GM21515 (cell line): ENCODE results near the gene UBE2E3.

ENCODE experiments used
- ATAC-seq: cut with Tn5 transposase; IDR thresholded peaks from one replicate; pipeline ENCODE4 v1.9.1; 2021; ENCODE audit not compliant: unreplicated experiment

UBE2E3 gene

DNA sequence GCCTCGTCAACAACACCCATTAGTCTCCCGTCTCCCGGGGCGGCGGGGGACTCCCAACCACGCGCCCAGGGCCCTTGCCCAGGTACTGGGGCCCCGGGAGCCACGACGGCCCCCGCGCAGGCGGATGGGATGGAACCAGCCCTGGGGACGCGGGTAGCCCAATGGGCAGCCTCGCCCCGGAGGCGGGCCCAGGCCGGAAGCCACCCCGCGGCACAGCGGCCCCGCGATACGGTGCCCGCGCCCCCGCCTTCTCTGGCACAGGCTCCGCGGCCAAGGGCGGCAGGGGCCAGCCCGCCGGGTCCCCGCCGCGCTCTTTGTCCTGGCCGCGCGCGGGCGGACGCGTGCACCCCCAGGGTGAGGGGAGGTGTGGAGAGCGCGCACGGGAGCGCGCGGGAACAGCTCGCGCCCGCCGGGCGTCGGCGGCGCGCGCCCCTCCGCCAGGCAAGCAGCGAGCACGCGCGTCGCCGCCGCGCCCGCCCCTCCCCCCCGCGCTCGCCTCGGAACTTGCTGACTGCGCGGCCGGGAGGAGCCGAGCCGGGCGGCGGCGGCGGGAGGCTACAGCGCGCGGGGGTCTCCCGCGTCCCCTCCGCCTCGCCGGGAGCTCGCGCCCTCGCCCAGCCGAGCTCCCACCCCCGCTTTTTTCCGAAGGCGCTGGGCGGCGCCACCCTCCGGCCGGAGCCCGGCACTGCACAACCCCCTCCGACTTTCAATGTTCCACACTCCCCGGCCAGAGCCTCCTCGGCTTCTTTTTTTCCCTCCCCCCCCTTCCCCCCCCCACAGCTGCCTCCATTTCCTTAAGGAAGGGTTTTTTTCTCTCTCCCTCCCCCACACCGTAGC, at the start of gene UBE2E3:
TSS of gene UBE2E3 (plus strand) at position 500 of the 837 bp plus-strand sequence. CDS start 1,438 bp downstream, outside the sequence.
- ATAC-seq, result peak; percentile 78

DNA sequence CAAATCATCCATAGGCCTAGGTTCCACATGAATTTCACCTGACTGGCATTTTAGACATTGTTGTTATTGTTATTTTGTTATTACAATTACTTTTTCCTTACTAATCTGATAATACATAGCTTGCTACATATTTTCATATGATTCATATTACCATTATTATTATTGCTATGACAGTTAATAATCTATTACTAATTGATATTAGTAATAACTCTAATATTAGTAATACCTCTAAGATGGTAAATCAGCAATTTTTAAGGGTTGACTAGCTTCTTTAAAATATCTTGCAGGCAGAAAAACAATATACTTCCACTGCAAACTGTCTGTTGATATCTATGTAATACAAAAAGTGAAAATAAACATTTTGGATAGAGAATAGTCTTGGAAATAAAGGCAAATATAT, 48.6 kb upstream of the UBE2E3 start:
- ATAC-seq, result no peak

DNA sequence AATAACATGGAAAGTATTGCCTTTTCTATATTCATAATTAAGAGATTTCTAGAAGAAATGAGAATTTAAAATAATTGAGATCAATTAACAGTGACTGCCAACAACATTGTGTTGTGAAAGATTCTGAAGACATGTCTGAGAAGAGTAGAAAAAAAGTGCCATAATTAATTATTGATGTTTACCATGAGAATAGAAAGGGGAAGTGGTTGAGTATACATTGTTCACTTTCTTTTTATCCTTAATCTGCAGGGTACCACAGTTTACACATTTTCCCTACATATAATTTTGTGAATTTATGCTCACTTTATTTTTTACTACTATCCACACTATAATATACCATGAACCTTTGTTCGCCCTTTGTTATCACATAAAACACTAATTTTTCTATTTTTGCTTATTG, 47.1 kb upstream of the UBE2E3 start:
- no peak for ATAC-seq

DNA sequence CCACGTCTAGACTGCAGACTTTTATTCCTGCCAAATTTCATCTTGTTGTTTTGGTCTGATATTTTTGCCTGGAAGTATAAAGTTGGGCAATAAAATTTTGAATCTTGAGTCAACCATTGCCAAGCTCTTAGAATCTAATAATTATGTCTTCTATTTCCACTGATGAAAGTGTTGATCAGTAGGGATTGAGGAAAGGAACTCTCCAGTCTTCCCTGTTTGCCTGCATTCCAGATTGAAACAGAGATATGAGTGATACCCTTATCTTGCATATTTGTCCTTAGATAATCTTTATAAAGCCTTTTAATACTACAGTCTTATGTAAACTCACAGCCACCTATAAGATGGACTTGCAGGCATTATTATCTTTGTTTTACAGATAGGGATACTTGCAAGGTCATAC, 45.5 kb upstream of the UBE2E3 start:
- no peak for ATAC-seq

DNA sequence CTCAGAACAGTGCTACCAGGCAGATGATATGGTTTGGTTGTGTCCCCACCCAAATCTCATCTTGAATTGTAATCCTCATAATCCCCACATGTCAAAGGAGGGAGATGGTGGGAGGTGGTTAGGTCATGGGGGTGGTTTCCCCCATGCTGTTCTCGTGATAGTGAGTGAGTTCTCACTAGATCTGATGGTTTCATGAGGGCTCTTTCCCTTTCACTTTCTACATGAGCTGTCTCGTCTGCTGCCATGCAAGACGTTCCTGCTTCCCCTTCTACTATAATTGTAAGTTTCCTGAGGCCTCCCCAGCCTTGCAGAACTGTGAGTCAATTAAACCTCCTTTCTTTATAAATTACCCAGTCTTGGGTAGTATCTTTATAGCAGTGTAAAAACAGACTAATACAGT, 42.9 kb upstream of the UBE2E3 start:
- peak; percentile 73 for ATAC-seq

DNA sequence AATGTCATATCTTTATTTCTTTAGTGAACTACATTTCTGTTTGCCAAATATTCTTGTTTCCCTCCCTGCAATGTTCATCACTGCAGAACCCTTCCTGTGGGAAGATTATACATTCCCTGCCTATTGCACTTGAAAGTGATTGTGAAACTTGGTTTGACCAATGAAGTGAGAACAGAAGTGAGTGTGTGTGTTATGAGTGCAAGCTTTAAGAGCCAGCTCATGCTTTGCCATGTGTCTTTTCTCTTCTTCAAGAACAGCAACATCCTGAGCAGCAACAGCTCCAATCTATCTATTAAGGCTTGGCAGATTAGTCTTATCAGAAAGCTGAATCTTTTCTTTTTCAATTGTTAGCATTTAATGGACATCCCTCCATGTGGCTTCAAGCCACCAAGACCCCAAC, 42.0 kb upstream of the UBE2E3 start:
- ATAC-seq, result no peak

DNA sequence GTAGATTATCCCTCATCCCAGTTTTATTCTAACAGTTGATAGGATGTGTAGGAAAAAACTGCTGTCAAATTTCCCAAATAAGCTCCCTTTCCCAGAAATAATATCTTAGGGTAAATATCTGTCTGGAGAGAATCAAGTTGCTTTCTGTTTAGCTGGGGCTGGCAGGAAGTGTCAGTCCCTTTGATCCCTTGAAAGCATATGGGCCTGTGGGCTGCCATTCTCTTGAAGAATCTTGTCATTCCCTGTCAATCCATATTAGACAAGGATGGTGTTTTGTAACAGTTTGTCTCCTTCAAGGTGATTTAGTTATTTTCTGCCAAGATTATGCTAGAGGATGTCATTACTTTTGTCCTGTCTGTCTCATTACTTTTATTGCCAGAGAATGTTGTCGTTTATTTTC, 37.1 kb upstream of the UBE2E3 start:
- no peak for ATAC-seq

DNA sequence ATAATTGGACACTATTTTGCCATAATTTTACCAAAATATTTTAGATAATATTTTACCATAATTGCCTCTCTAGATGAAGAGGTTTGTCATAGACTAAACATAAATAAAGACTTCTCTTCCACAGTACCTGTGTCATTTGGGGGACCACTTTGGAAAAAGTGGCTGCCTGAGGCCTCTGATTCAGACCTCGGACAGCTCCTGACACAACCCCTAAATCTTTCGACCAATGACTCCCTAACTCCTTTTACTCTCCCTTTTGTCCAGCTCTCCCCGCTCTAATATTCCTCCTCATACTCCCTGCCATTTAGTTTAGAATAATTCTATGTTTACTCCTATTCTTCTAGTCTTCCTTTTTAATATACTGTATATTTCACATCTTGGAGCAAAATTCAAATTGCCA, 36.0 kb upstream of the UBE2E3 start:
- ATAC-seq, result no peak

DNA sequence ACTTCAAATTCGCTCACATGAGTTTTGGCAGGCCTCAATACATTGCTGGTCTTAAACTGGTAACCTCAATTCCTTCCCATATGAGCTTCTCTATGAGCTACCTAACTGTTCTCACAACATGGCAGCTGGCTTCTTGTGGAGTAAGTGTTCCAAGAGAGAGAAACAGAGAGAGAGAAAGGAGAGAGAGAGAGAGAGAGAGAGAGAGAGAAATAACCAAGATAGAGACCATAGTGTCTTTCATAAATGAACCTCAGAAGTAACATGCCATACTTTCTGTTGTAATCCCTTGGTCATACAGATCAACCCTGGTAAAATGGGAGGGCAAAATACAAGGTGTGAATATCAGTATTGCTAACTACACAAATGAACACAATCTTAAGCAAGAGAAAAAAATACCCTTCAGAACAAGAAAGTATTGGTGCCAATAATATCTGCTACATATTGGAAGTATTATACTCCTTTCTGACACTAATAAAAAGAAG, 33.2 kb upstream of the UBE2E3 start:
- ATAC-seq, result no peak

DNA sequence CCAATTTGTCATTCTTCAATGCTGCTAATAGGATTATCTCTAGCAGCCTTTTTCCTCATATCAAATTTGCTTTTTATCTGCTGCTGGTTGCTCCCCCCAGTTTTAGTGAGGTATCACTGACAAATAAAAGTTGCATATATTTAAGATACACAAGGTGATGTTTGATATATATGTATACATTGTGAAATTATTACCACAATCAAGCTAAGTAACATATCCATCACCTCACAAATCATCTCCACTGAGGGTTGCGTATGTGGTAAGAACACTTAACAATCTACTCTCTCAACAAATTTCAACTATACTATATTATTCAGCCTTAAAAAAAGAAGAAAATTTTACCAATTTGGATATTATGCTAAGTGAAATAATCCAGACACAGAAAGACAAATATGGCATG, 30.5 kb upstream of the UBE2E3 start:
- ATAC-seq, result no peak

DNA sequence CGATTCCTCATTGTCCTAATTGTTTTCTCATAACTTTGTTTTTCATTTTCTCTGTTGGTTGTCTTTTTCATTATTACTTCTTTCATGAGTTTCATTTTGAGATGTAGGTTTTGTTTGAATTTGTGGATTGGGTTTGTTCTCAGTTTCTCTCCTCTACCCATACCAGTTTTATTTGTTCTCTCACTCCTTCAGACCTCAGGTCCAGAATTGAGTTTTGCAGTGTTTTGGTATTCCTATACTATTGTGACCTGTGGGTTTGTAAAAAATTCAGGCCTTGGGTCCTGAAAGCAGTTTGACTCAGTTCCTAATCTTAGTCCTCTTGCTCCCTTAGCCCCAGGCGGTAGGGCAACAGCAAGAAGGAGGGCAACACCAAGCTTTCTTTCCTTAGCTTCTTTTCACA, 28.3 kb upstream of the UBE2E3 start:
- ATAC-seq, result peak; percentile 47

DNA sequence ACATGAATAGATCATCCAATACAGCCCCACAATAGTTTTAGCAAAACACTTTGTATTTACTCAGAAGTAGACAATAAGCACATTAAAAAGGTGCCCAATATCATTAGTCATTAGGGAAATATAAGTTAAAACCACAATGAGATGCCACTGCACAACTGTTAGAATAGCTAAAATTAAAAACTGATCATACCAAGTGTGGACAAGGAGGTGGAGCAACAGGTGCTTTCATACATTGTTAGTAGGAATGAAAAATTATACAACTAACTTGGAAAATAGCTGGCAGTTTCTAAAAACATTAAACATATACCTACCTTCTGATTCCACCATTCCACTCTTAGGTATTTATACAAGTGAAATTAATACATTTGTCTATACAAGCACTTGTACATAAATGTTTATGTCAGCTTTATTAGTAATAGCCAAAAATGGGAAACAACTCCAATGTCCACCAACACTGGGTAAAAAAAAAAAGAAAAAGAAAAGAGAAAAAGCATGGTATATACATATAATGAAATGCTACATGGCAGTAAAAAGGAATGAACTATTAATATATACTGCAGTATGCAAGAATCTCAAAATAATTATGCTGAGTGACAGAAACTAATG, 27.6 kb upstream of the UBE2E3 start:
- no peak for ATAC-seq

DNA sequence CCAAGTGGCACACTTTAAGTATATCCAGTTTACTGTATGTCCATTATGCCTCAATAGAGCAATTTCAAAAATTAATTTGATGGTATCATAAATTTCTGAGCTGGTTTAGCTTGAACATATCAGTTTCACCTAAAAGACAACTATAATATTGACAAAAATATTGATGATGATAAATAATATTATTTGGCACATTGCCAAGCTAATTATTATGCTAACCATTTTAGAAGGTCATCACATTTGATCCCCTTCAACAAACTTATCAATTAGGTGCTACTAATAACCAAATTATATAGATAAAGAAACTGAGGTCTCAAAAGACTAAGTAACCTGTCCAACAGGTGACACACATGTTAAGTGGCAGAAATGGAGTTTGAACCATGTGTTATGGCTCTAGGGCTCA, 26.9 kb upstream of the UBE2E3 start:
- no peak for ATAC-seq

DNA sequence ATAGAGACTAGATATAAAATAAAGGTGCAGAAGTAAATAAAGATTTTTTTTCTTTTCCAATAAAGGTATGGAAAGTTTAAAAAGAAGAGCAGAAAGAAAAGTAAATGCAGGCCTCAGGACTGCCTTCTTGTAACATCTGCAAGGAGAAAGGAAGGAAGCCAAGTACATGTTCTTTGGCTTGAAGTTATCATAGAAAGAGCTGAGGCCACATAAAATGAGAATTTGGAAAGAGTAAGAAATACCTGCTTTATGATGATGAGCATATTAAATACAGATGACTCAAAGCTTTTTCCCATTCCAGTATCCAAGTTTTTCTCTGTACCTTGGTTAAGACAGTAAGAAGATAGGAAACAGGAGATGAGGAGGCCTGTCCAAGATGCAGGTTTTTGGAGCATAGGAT, 25.3 kb upstream of the UBE2E3 start:
- ATAC-seq, result no peak

DNA sequence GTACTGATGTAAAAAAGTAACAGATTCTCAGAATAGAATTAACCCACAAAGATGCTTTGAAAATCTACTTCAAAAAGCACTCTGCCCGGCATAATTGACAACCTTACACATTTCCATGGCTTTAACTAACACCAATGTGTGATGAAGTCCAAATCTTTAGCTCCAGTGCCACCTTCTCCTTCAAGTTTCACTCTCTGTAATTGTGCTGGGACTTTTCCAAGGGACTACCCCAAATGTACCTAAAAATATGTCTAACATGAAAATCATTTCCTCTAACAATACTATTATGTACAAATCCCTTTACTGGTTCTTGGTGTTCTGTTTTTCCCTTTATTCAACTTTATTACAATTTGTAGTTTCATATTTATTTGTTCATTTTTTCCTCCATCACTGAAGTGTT, 20.6 kb upstream of the UBE2E3 start:
- ATAC-seq, result no peak

DNA sequence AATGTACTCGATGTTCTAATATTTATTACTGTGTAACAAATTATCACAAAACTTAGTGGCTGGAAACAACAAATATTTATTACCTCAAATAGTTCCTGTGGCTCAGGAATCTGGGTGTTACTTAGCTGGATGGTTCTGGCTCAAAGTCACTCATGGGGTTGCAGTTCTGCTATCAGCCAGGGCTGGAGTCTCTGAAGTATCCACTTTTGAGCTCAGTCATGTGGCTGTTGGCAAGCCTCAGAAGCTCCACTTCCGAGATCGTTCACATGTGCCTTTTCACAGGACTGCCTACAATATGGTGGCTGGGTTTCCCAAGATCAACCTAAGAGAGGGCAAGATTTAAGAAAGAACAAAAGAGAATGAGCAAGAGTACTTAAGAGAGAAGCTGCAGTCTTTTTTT, 19.4 kb upstream of the UBE2E3 start:
- ATAC-seq, result no peak

DNA sequence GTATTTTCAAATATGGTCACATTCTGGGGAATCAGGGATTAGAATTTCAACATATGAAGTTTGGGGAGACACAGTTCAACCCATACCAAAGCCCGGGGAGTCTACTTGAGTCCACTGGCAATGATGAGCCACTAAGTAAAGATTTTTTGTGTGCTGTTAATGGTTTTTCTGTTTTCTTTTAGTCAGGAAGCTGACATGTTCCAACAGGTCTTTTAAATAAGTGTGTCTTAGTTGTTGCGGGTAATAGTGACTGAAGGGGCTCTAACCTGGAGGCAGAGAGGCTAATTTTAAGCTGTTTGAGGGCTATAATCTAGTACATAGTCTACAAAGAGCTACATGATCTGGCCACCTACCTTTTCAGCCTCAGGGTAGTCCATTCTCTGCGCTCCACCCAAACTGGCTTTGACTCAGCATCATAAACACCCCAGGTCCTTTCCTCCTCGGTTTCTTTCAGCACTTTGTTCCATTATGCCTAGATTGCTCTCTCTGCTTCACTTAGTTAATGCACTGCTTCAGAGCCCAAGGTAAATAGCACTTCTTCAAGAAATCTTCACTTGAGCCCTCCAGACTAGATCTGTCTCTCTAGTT, 17.6 kb upstream of the UBE2E3 start:
- no peak for ATAC-seq

DNA sequence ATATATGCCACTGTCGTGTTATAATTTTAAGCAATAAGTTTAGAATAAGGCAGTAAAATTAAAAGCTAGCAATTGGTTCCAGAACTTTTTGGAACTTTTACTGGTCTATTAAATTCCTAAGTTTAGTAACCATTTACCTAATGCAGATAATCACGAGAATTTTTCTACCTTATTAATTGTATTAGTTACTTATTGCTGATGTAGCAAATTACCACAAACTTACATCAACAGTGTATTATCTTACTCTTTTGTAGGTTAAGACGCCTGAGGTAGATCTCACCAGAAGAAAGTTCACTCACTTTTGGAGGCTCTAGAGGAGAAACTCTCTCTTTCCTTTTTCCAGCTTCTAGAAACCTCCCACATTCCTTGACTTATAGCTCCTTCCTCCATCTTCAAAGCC, 14.0 kb upstream of the UBE2E3 start:
- no peak for ATAC-seq

DNA sequence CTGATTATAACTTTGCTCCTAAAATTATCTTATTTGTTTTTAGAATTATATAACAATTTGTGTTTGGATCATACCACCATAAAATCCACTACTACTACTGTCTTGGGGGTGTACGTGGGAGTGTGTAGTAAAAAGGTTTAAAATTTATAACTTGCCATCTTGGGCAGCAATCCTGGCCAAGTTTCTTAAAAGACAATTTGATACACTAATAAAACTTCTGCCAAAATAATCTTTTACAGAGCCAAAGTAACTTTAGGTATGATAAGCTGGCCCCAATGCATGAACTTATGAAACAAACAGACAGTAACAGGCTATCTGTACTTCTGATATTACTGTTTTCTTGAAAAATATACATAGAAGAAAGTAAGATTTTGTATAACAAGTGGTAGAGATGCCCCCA, 11.3 kb upstream of the UBE2E3 start:
- no peak for ATAC-seq

DNA sequence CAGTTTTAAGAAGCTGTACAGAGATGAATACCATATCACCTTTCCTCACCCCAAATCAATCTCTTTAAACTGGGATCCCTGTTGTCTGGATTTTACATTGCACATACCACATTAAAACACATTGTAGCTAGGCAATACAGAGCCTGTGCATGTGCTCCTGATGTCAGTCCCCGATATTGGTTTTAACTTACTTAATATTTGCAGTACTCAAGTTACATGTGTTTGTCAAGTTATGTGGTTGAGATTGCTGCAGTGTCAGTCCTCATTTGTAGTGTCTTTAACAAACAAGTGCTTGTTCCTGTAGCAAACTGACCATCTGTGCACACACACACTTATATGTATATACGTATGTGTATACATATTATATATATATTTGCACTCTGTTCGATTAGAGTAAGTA, 10.4 kb upstream of the UBE2E3 start:
- ATAC-seq, result no peak

DNA sequence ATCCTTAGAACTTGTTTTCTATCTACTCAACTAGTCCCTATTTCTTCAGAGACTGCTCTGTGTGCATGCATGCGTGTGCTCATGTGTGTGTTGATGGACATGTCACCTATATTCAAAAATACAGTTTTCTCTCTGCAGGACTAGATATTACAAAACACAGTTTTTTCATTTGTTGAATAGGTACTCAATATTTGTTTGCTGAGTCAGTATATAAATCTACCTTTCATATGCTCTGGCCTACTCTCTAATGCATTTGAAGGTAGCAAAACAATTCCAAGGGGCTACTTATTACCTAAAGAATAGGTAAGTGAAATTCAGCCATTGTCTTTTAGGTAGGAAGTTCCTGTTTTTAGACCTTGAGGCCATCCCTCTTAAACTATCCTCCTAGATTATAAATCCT, 8.6 kb upstream of the UBE2E3 start:
- ATAC-seq, result no peak

DNA sequence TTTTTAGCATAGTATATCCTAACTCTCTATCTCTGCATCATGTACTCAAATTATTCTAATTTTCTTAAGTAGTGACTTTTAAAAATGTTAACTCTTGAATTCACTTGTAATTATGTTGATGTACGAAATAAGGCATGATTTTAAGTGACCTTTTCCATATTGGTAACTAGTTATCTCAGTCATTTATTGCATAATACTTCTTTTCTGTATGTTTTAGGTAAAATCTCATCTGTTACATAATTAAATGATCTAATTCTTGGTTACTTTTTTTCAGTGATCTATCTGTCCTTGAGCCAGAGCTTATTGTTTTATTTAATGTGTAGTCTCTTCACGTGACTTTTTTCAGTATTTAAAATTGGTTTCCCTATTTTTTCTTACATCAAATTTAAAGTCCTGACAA, 4.8 kb upstream of the UBE2E3 start:
- ATAC-seq, result no peak
